IPS-15b (cell line): ENCODE results near the gene KBTBD7.
"Not testable (repeated sequence)": the region's sequence is repeated elsewhere in the genome, so short reads cannot be mapped to it uniquely, and the experiment has no call there.

Experiments used
- H3K27me3 ChIP-seq: one replicate; pipeline ENCODE4 v1.6.1; 2013; ENCODE audit warnings: low read length; ENCODE audit not compliant: control insufficient read depth, insufficient read depth
- H3K36me3 ChIP-seq: one replicate; pipeline ENCODE4 v1.6.1; 2013; ENCODE audit warnings: low read length; ENCODE audit not compliant: control insufficient read depth, insufficient read depth
- H3K4me1 ChIP-seq: one replicate; pipeline ENCODE4 v1.6.1; 2013; ENCODE audit warnings: mild to moderate bottlenecking, low read length; ENCODE audit not compliant: control insufficient read depth, insufficient read depth
- H3K4me3 ChIP-seq: one replicate; pipeline ENCODE4 v1.5.1; 2013; ENCODE audit warnings: low read depth, low read length
- H3K9ac ChIP-seq: one replicate; pipeline ENCODE4 v1.6.1; 2013; ENCODE audit warnings: low read depth, mild to moderate bottlenecking, low read length
- H3K9me3 ChIP-seq: one replicate; pipeline ENCODE4 v1.6.1; 2013; ENCODE audit warnings: mild to moderate bottlenecking, low read length; ENCODE audit not compliant: control insufficient read depth, insufficient read depth

Gene KBTBD7

GRCh38 chr13:41193469-41193868 is 900 bp downstream of the KBTBD7 start:
- H3K4me3 ChIP-seq, result peak overlapping the region; percentile 62

DNA sequence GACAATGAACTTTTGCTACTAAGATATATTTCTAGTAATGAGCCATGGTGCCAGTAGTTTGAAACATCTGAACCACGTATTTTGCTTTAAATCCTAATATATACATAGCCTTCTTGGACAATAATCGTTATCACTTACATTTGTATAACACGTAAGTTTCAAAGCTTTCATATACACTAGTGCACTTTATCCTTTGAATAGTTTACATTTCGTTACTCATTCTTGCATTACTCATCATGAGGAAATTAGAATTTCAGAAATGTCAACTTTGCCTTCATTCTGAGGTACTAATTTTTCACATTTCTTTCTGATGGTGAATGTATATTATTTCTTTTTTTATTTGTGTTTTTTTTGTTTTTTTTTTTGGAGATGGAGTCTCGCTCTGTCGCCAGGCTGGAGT is 5.8 kb downstream of the KBTBD7 start:
- peaks cover 6% of the 10 kb centered on the region for H3K4me1 ChIP-seq
- H3K4me3 ChIP-seq, result no peak overlapping the region
- H3K9ac ChIP-seq, result no peak overlapping the region
- H3K27me3 ChIP-seq, result no peaks in the 10 kb centered on the region
- no peaks in the 10 kb centered on the region for H3K9me3 ChIP-seq
- H3K36me3 ChIP-seq, result no peaks in the 10 kb centered on the region

More at GRCh38 chr13:41193469-41193868, 900 bp downstream of the KBTBD7 start:
- no peak overlapping the region for H3K9ac ChIP-seq
- no peaks in the 10 kb centered on the region for H3K27me3 ChIP-seq
- H3K4me1 ChIP-seq, result peaks cover 6% of the 10 kb centered on the region
- no peaks in the 10 kb centered on the region for H3K36me3 ChIP-seq
- H3K9me3 ChIP-seq, result no peaks in the 10 kb centered on the region

DNA sequence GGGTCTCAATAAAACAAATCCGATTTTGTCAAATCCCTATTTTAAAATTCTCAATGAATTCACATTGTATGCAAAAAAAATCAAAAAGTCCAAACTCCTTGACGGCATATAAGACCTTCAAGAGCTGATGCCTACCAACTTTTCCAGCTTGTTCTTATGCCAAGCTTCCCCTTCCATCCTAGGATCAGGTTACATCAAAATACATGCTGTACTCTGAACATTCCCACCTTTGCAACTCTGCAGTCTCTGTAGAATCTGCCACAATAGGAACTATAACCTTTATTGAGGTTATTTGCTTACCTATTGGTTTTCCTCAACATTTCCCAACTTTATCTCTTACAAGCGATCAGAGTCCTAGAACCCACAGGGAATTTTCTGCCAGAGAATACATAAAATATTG is 7.9 kb downstream of the KBTBD7 start:
- Histone ChIP-seq H3K9me3 (no peaks in the 10 kb centered on the region), H3K4me1 (no peaks in the 10 kb centered on the region), H3K9ac (no peak overlapping the region), H3K4me3 (no peak overlapping the region), H3K27me3 (no peaks in the 10 kb centered on the region), H3K36me3 (no peaks in the 10 kb centered on the region)

DNA sequence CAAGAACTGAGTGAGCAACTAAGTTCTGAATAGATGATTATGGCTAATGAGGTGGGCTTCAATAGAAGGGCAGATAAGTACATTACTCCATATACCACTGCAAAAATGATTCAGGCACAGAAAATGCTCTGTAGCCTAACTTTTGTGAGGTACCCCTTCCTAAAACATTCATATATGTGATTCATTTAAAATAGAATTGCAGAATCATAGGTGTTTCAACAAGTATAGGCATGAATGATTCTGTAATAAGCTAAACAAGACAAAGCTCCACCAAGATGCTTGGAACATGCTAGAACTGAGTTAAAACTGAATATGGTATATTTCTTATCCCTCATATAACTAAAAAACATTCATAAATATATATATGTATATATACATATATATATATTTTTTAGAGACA is 12.1 kb downstream of the KBTBD7 start:
- Histone ChIP-seq H3K36me3 (no peaks in the 10 kb centered on the region), H3K9me3 (no peaks in the 10 kb centered on the region), H3K27me3 (no peaks in the 10 kb centered on the region), H3K9ac (no peak overlapping the region), H3K4me1 (no peaks in the 10 kb centered on the region), H3K4me3 (no peak overlapping the region)

GRCh38 chr13:41179593-41180250 is 14.6 kb downstream of the KBTBD7 start:
- H3K4me3 ChIP-seq, result no peak overlapping the region
- H3K9me3 ChIP-seq, result peaks cover 4% of the 10 kb centered on the region
- H3K36me3 ChIP-seq, result no peaks in the 10 kb centered on the region
- H3K27me3 ChIP-seq, result no peaks in the 10 kb centered on the region
- H3K9ac ChIP-seq, result no peak overlapping the region
- H3K4me1 ChIP-seq, result no peaks in the 10 kb centered on the region

DNA sequence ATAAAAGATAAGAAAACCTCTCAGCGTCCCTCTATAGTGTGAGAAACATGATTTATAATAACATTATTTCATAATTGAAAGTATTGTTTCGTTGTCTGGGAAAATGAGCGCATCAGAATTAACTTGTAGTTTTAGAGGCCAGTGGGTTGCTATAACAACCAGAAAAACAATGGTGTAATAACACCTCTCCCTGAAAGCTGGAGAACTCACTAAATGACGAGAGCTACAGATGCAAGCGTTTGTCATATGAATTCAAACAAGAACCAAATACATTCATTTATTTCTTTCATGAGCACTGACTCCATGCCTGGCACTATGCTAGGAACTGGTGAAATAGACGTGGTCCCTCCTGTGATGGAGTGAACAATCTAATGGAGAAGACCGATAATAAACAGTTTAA is 16.3 kb downstream of the KBTBD7 start:
- H3K9ac ChIP-seq, result no peak overlapping the region
- peaks cover 4% of the 10 kb centered on the region for H3K9me3 ChIP-seq
- no peaks in the 10 kb centered on the region for H3K36me3 ChIP-seq
- H3K27me3 ChIP-seq, result no peaks in the 10 kb centered on the region
- H3K4me1 ChIP-seq, result no peaks in the 10 kb centered on the region
- H3K4me3 ChIP-seq, result no peak overlapping the region

GRCh38 chr13:41177616-41178015 is 16.8 kb downstream of the KBTBD7 start:
- H3K9ac ChIP-seq, result no peak overlapping the region
- no peaks in the 10 kb centered on the region for H3K36me3 ChIP-seq
- H3K27me3 ChIP-seq, result no peaks in the 10 kb centered on the region
- H3K4me3 ChIP-seq, result no peak overlapping the region
- peaks cover 4% of the 10 kb centered on the region for H3K9me3 ChIP-seq
- H3K4me1 ChIP-seq, result no peaks in the 10 kb centered on the region

DNA sequence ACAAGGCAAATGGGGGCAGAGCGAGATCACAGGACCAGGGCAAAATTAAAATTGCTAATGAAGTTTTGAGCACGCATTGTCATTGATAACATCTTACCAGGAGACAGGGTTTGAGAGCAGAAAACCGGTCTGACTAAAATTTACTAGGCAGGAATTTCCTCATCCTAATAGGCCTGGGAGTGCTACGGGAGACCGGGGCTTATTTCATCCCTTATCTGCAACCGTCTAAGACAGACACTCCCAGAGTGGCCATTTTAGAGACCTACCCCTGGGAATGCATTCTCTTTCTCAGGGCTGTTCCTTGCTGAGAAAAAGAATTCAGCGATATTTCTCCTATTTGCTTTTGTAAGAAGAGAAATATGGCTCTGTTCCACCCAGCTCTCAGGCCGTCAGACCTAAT is 18.8 kb downstream of the KBTBD7 start:
- not testable (repeated sequence) for H3K9ac ChIP-seq, H3K36me3 ChIP-seq, H3K27me3 ChIP-seq, H3K4me3 ChIP-seq, H3K9me3 ChIP-seq, H3K4me1 ChIP-seq

DNA sequence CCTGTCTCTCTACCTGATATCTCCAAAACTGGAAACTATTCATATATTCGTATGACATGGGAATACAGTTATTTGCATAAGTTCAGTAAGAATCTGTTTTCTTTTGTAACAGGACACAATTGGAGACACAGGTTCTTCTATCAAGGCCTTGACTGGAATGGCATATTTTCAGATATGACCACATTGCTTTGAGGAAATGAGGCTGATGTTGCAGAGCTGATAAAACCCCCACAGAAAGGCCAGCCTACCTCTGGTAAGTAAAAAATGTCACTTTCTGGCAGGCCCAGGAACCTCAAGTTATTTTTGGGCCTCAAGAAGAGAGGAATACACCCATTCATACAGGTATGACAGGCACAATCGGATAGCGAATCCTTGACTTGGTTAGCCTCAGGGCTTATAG is 32.2 kb downstream of the KBTBD7 start:
- Histone ChIP-seq H3K27me3 (no peaks in the 10 kb centered on the region), H3K4me1 (peaks cover 16% of the 10 kb centered on the region), H3K9me3 (no peaks in the 10 kb centered on the region), H3K36me3 (no peaks in the 10 kb centered on the region), H3K9ac (no peak overlapping the region), H3K4me3 (no peak overlapping the region)

DNA sequence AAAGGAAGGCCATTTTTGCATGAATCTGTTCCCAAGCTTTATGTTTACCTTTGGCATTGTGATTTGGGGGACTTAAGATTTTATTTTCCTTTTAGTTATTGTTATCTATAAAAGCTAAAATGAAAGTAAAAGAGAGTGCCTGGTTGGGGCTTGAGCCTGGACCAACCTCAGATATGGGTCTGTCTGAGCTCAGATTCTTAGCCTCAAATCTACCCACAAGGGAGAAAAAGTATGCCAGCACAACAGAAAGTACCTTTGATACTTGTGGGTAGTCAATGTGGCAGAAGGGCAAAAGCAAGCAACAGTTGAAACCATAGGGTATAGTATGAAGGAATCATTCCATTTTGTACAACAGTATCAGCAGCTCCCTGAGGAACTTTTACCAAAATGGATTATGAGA is 35.2 kb downstream of the KBTBD7 start:
- Histone ChIP-seq H3K9ac (no peak overlapping the region), H3K4me1 (peaks cover 25% of the 10 kb centered on the region), H3K9me3 (no peaks in the 10 kb centered on the region), H3K4me3 (no peak overlapping the region), H3K36me3 (no peaks in the 10 kb centered on the region), H3K27me3 (no peaks in the 10 kb centered on the region)

GRCh38 chr13:41157048-41157717 is 37.2 kb downstream of the KBTBD7 start:
- no peaks in the 10 kb centered on the region for H3K9me3 ChIP-seq
- no peak overlapping the region for H3K4me3 ChIP-seq
- H3K9ac ChIP-seq, result no peak overlapping the region
- no peaks in the 10 kb centered on the region for H3K27me3 ChIP-seq
- no peaks in the 10 kb centered on the region for H3K36me3 ChIP-seq
- H3K4me1 ChIP-seq, result peaks cover 25% of the 10 kb centered on the region

DNA sequence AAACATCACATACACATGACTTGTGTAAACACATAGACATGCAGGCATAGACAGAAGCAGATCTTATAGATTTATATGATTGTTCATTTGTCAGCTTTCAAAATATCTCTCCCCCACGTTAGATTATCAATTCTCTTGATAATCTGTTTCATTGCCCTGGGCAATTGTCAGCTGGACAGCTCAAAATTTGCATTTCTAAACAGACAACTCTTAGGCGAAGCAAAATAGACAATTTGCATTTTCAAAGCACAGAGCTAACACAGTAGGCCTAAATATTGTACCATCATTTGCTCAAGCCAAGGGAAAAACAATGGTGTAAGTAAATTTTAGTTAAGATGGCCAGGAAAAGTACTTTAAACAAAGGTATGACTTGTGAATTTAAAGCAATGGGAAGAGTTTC is 37.7 kb downstream of the KBTBD7 start:
- H3K4me1 ChIP-seq, result peaks cover 25% of the 10 kb centered on the region

More for the DNA sequence above, 37.7 kb downstream of the KBTBD7 start:
- Histone ChIP-seq H3K9ac (no peak overlapping the region), H3K9me3 (no peaks in the 10 kb centered on the region), H3K4me3 (no peak overlapping the region), H3K27me3 (no peaks in the 10 kb centered on the region), H3K36me3 (no peaks in the 10 kb centered on the region)
